Measurements from ENCODE around the gene KAT2B. TPM values are rescaled to one million over a fixed set of nuclear protein-coding genes. Genes with fewer than 3 reads are reported as not detected.

The KAT2B gene
- total RNA-seq, 2 experiments from 2014 or later = 112 to 120 TPM

GRCh38 chr3:20105513-20106280 is 65.5 kb downstream of the KAT2B start:
- H3K36me3 Mint-ChIP-seq (ENCODE audit: low read depth) = peaks cover 73% of the 10 kb centered on the region
- ChIA-PET POLR2A (interaction anchor here (0.5 to 3.5 kb wide), 2 partner anchors 65 to 1393 kb away, joined by 3 to 17 read pairs; partner anchors contain the start of gene KAT2B), CTCF (interaction anchor here (1.1 to 3.6 kb wide), 3 partner anchors 61 to 92 kb away, joined by 3 to 14 read pairs (median 8); partner anchors contain the start of gene KAT2B)
- ATAC-seq (no peak), DNase-seq (no peak)
- peak overlapping the region; percentile 46 for H3K4me3 Mint-ChIP-seq
- H3K27me3 Mint-ChIP-seq (ENCODE audit: low read depth) = no peaks in the 10 kb centered on the region
- H3K9me3 Mint-ChIP-seq (ENCODE audit: insufficient read depth) = no peaks in the 10 kb centered on the region
- peak overlapping the region; percentile 88 for H3K27ac Mint-ChIP-seq
- peaks cover 82% of the 10 kb centered on the region for H3K4me1 Mint-ChIP-seq (ENCODE audit: low read depth)

GRCh38 chr3:20107722-20108121 is 67.5 kb downstream of the KAT2B start:
- no peaks in the 10 kb centered on the region for H3K27me3 Mint-ChIP-seq (ENCODE audit: low read depth)
- H3K9me3 Mint-ChIP-seq (ENCODE audit: insufficient read depth) = no peaks in the 10 kb centered on the region
- ChIA-PET POLR2A (interaction anchor here (3.5 kb wide), 1 partner anchor 67 kb away, joined by 17 read pairs; the partner anchor contains the start of gene KAT2B), CTCF (interaction anchor here (1.0 kb wide), 1 partner anchor 63 kb away, joined by 3 read pairs; no protein-coding TSS in a partner anchor)
- peaks cover 64% of the 10 kb centered on the region for H3K4me1 Mint-ChIP-seq (ENCODE audit: low read depth)
- ATAC-seq (no peak), DNase-seq (no peak)
- H3K36me3 Mint-ChIP-seq (ENCODE audit: low read depth) = peaks cover 76% of the 10 kb centered on the region
- H3K4me3 Mint-ChIP-seq = no peak overlapping the region
- H3K27ac Mint-ChIP-seq = no peak overlapping the region

DNA sequence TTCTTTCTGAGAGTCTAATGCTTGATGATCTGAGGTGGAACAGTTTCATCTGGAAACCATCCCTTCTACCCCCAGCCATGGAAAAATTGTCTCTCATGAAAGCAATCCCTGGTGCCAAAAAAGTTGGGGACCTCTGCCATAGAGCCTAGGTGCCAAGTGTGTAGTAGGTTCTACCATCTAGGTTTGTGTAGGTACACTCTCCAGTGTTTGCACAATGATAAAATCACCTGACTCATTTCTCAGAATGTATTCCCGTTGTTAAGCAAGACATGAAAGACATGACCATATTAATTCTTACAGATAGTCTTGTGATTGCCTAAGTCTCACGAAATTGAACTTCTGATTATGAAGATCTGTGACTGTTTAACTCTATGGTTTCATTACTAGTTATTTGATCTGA is 68.6 kb downstream of the KAT2B start:
- Mint-ChIP-seq H3K4me1 (ENCODE audit: low read depth) (peaks cover 53% of the 10 kb centered on the region), H3K4me3 (no peak overlapping the region), H3K27ac (peak overlapping the region; percentile 0), H3K36me3 (ENCODE audit: low read depth) (peaks cover 77% of the 10 kb centered on the region), H3K9me3 (ENCODE audit: insufficient read depth) (no peaks in the 10 kb centered on the region), H3K27me3 (ENCODE audit: low read depth) (no peaks in the 10 kb centered on the region)
- DNase-seq (no peak), ATAC-seq (no peak)
- ChIA-PET CTCF (interaction anchor here (1.0 kb wide), 1 partner anchor 65 kb away, joined by 3 read pairs; no protein-coding TSS in a partner anchor), POLR2A (interaction anchor here (3.5 kb wide), 1 partner anchor 68 kb away, joined by 17 read pairs; the partner anchor contains the start of gene KAT2B)

DNA sequence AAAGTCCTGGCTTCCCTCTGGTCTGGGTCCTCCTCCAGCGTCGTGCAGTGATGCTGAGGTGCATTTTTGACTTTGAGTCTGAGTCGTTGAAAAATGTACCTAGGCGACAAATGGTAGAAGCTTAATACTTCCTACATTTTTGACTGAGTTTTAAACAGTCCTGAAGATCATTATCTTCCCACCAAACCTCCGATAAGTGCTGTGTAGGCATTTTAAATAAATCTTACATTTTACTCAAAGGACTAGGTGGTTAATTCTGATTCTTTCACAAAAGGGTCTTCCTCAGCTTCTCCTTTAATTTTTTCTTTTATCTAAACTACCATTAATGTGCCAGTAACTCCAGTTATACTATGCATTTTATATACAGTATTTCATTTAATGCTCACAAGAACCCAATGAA is 70.6 kb downstream of the KAT2B start:
- Mint-ChIP-seq H3K4me1 (ENCODE audit: low read depth) (peaks cover 34% of the 10 kb centered on the region), H3K36me3 (ENCODE audit: low read depth) (peaks cover 81% of the 10 kb centered on the region), H3K27me3 (ENCODE audit: low read depth) (no peaks in the 10 kb centered on the region), H3K9me3 (ENCODE audit: insufficient read depth) (no peaks in the 10 kb centered on the region), H3K4me3 (no peak overlapping the region), H3K27ac (no peak overlapping the region)
- CTCF ChIA-PET = no interaction called here
- POLR2A ChIA-PET = no interaction called here
- no peak for DNase-seq
- ATAC-seq = no peak

GRCh38 chr3:20111836-20112235 is 71.6 kb downstream of the KAT2B start:
- Mint-ChIP-seq H3K36me3 (ENCODE audit: low read depth) (peaks cover 82% of the 10 kb centered on the region), H3K4me3 (no peak overlapping the region), H3K4me1 (ENCODE audit: low read depth) (peaks cover 26% of the 10 kb centered on the region), H3K27ac (no peak overlapping the region), H3K9me3 (ENCODE audit: insufficient read depth) (no peaks in the 10 kb centered on the region), H3K27me3 (ENCODE audit: low read depth) (no peaks in the 10 kb centered on the region)
- CTCF ChIA-PET = no interaction called here
- no peak for DNase-seq
- POLR2A ChIA-PET = interaction anchor here (0.8 kb wide), 1 partner anchor 74 kb away, joined by 3 read pairs; no protein-coding TSS in a partner anchor
- no peak for ATAC-seq

GRCh38 chr3:20121088-20121487 is 80.8 kb downstream of the KAT2B start:
- ChIA-PET POLR2A (no interaction called here), CTCF (interaction anchor here (1.5 kb wide), 1 partner anchor 12 kb away, joined by 4 read pairs; no protein-coding TSS in a partner anchor)
- no peak for ATAC-seq
- no peak overlapping the region for H3K4me3 Mint-ChIP-seq
- peaks cover 6% of the 10 kb centered on the region for H3K4me1 Mint-ChIP-seq (ENCODE audit: low read depth)
- no peak overlapping the region for H3K27ac Mint-ChIP-seq
- no peaks in the 10 kb centered on the region for H3K27me3 Mint-ChIP-seq (ENCODE audit: low read depth)
- DNase-seq = no peak
- H3K9me3 Mint-ChIP-seq (ENCODE audit: insufficient read depth) = no peaks in the 10 kb centered on the region
- peaks cover 81% of the 10 kb centered on the region for H3K36me3 Mint-ChIP-seq (ENCODE audit: low read depth)

GRCh38 chr3:20123131-20123652 is 82.9 kb downstream of the KAT2B start:
- ChIA-PET POLR2A (no interaction called here), CTCF (no interaction called here)
- ATAC-seq (no peak), DNase-seq (no peak)
- H3K4me3 Mint-ChIP-seq = no peak overlapping the region
- H3K27me3 Mint-ChIP-seq (ENCODE audit: low read depth) = no peaks in the 10 kb centered on the region
- H3K27ac Mint-ChIP-seq = no peak overlapping the region
- peaks cover 82% of the 10 kb centered on the region for H3K36me3 Mint-ChIP-seq (ENCODE audit: low read depth)
- no peaks in the 10 kb centered on the region for H3K9me3 Mint-ChIP-seq (ENCODE audit: insufficient read depth)
- H3K4me1 Mint-ChIP-seq (ENCODE audit: low read depth) = peaks cover 8% of the 10 kb centered on the region

- ATAC-seq = no peak
- Mint-ChIP-seq H3K27ac (no peak overlapping the region), H3K9me3 (ENCODE audit: insufficient read depth) (no peaks in the 10 kb centered on the region), H3K4me3 (no peak overlapping the region), H3K4me1 (ENCODE audit: low read depth) (peaks cover 12% of the 10 kb centered on the region), H3K36me3 (ENCODE audit: low read depth) (peaks cover 83% of the 10 kb centered on the region), H3K27me3 (ENCODE audit: low read depth) (no peaks in the 10 kb centered on the region)
- ChIA-PET CTCF (no interaction called here), POLR2A (no interaction called here)
- DNase-seq = no peak
Observed at GRCh38 chr3:20125289-20125688, 85.0 kb downstream of the KAT2B start.

DNA sequence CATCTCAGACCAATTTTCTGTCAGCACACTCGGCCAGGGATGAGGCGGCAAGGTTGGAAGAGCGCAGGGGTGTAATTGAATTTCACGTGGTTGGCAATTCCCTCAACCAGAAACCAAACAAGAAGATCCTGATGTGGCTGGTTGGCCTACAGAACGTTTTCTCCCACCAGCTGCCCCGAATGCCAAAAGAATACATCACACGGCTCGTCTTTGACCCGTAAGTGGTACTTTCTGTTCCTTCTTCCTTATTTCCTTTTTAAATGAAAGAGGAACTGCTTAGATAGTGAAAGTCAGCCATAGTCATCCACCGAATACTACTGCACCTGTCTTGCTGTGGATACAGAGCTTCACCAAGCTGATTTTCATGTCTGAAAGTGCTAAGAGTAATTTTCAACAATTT is 85.7 kb downstream of the KAT2B start:
- peaks cover 12% of the 10 kb centered on the region for H3K4me1 Mint-ChIP-seq (ENCODE audit: low read depth)
- DNase-seq (no peak), ATAC-seq (no peak)
- CTCF ChIA-PET = no interaction called here
- peaks cover 82% of the 10 kb centered on the region for H3K36me3 Mint-ChIP-seq (ENCODE audit: low read depth)
- no peak overlapping the region for H3K4me3 Mint-ChIP-seq
- POLR2A ChIA-PET = no interaction called here
- H3K9me3 Mint-ChIP-seq (ENCODE audit: insufficient read depth) = no peaks in the 10 kb centered on the region
- no peaks in the 10 kb centered on the region for H3K27me3 Mint-ChIP-seq (ENCODE audit: low read depth)
- H3K27ac Mint-ChIP-seq = no peak overlapping the region

DNA sequence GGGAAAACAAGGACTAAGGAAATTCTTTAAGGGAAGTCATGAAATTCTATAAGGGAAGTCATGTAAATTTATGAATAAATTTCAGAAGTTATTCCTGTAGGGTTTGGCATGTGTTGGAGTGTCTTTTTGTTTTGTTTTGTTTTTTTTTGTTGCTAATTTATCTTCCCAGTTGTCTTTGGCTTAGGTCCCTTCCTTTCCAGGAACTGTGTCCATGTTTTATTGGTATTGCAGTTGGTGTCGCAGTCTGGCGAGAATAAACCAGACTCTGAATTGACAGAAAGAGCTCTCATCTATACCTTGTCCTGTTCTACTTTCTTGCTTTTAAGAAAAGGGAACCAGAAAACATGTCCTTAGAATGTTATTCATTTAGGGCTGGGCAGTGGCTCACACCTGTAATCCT is 88.1 kb downstream of the KAT2B start:
- Mint-ChIP-seq H3K36me3 (ENCODE audit: low read depth) (peaks cover 73% of the 10 kb centered on the region), H3K27ac (peak overlapping the region; percentile 13), H3K4me3 (no peak overlapping the region), H3K4me1 (ENCODE audit: low read depth) (peaks cover 18% of the 10 kb centered on the region), H3K27me3 (ENCODE audit: low read depth) (no peaks in the 10 kb centered on the region), H3K9me3 (ENCODE audit: insufficient read depth) (no peaks in the 10 kb centered on the region)
- ChIA-PET CTCF (no interaction called here), POLR2A (no interaction called here)
- ATAC-seq (no peak), DNase-seq (no peak)

DNA sequence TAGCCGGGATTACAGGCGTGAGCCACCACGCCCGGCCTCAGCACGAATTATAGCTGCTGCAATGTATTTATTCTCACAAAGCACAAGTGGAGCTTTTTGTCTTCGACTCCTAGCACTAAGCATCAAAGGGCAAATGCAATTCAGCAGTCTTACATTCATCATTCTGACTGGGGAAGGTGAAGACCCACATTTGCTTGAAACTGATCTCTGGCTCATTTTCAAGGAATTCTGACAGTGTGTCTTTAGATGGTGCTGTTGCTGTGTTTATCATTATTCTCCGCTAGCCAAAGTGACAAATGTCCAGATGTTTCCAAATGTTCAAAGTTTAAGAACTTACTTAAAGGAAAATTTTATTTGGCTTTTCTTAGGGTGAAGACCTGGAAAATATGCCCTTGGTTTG is 89.9 kb downstream of the KAT2B start:
- no peak for DNase-seq
- ChIA-PET CTCF (no interaction called here), POLR2A (no interaction called here)
- Mint-ChIP-seq H3K4me1 (ENCODE audit: low read depth) (peaks cover 18% of the 10 kb centered on the region), H3K9me3 (ENCODE audit: insufficient read depth) (no peaks in the 10 kb centered on the region), H3K27me3 (ENCODE audit: low read depth) (no peaks in the 10 kb centered on the region), H3K4me3 (no peak overlapping the region), H3K36me3 (ENCODE audit: low read depth) (peaks cover 73% of the 10 kb centered on the region), H3K27ac (no peak overlapping the region)
- ATAC-seq = no peak

- CTCF ChIA-PET = no interaction called here
Observed at GRCh38 chr3:20136231-20136630, 96.0 kb downstream of the KAT2B start.

More at GRCh38 chr3:20136231-20136630, 96.0 kb downstream of the KAT2B start:
- ATAC-seq = no peak
- Mint-ChIP-seq H3K4me1 (ENCODE audit: low read depth) (peaks cover 4% of the 10 kb centered on the region), H3K4me3 (no peak overlapping the region), H3K27ac (no peak overlapping the region), H3K9me3 (ENCODE audit: insufficient read depth) (no peaks in the 10 kb centered on the region), H3K27me3 (ENCODE audit: low read depth) (no peaks in the 10 kb centered on the region), H3K36me3 (ENCODE audit: low read depth) (peaks cover 61% of the 10 kb centered on the region)
- DNase-seq = no peak
- POLR2A ChIA-PET = no interaction called here
